B cell (primary cell): ENCODE results near the gene CDH1.

Source experiments
- EZH2 ChIP-seq: IDR thresholded peaks from 2 replicates; pipeline ENCODE4 v1.6.1; 2012; ENCODE audit warnings: borderline replicate concordance, low read depth, mild to moderate bottlenecking, moderate library complexity, low read length; ENCODE audit not compliant: insufficient read depth, poor library complexity, severe bottlenecking
- TF ChIP-seq, protein P1 (sequence below): fragments of 200-600 bp; IDR thresholded peaks from one replicate; pipeline ENCODE4 v1.8.0; 2022; ENCODE audit warnings: antibody characterized with exemption, mild to moderate bottlenecking

DNA sequence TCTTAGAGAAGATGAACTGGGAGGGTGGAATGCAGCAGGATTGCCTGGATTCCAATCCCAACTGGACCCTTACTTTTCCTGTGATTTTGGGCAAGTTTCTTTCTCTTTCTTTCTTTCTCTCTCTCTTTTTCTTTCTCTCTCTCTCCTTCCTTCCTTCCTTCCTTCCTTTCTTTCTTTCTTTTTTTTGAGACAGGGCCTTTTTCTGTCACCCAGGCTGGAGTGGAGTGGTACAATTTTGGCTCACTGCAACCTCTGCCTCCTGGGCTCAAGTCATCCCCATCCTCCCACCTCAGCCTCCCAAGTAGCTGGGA is 20.5 kb downstream of the CDH1 start:
- TF ChIP-seq, protein P1, sequence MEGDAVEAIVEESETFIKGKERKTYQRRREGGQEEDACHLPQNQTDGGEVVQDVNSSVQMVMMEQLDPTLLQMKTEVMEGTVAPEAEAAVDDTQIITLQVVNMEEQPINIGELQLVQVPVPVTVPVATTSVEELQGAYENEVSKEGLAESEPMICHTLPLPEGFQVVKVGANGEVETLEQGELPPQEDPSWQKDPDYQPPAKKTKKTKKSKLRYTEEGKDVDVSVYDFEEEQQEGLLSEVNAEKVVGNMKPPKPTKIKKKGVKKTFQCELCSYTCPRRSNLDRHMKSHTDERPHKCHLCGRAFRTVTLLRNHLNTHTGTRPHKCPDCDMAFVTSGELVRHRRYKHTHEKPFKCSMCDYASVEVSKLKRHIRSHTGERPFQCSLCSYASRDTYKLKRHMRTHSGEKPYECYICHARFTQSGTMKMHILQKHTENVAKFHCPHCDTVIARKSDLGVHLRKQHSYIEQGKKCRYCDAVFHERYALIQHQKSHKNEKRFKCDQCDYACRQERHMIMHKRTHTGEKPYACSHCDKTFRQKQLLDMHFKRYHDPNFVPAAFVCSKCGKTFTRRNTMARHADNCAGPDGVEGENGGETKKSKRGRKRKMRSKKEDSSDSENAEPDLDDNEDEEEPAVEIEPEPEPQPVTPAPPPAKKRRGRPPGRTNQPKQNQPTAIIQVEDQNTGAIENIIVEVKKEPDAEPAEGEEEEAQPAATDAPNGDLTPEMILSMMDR, result no peak
- no peak for TF ChIP-seq EZH2
